ENCODE results near the gene TRPM7. TPM values are rescaled to one million over a fixed set of nuclear protein-coding genes. Genes with fewer than 3 reads are reported as not detected.

Gene TRPM7
- total RNA-seq, 2 donors from 2014 or later = 28.3 to 34.7 TPM

DNA sequence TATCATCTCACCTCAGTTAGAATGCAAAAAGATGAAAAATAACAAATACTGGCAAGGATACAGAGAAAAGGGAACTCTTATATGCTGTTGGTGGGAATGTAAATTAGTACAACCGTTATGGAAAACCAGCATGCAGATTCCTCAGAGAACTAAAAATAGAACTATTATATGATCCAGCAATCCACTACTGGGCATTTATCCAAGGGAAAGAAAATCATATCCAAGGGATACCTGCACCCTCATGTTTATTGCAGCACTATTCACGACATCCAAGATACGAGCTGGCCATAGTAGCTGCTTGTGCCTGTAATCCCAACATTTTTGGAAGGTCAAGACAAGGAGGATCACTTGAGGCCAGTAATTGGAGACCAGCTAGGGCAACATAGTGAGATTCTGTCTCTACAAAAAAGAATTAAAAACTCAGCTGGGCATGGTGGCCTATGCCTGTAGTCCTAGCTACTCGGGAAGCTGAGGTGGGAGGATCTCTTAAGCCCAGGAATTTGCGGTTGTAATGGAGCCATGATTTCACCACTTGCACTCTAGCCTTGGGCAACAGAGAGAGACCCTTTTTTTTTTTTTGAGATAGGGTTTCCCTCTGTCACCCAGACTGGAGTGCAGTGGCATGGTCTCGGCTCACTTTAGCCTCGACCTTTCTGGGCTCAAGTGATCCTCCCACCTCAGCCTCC is 166.7 kb downstream of the TRPM7 start:
- H3K9me3 ChIP-seq = no peaks in the 10 kb centered on the region
- intact Hi-C loops (cut with DNase I) = no loop called here
- DNase-seq = no peak
- H3K36me3 ChIP-seq = no peaks in the 10 kb centered on the region
- no peak overlapping the region for H3K4me3 ChIP-seq
- TF ChIP-seq, protein P1, sequence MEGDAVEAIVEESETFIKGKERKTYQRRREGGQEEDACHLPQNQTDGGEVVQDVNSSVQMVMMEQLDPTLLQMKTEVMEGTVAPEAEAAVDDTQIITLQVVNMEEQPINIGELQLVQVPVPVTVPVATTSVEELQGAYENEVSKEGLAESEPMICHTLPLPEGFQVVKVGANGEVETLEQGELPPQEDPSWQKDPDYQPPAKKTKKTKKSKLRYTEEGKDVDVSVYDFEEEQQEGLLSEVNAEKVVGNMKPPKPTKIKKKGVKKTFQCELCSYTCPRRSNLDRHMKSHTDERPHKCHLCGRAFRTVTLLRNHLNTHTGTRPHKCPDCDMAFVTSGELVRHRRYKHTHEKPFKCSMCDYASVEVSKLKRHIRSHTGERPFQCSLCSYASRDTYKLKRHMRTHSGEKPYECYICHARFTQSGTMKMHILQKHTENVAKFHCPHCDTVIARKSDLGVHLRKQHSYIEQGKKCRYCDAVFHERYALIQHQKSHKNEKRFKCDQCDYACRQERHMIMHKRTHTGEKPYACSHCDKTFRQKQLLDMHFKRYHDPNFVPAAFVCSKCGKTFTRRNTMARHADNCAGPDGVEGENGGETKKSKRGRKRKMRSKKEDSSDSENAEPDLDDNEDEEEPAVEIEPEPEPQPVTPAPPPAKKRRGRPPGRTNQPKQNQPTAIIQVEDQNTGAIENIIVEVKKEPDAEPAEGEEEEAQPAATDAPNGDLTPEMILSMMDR (IDR thresholded peaks at IDR 0.05) = no peak
- H3K9ac ChIP-seq (ENCODE audit: low read depth in 2 of 2, low read length in 2 of 2) = no peak overlapping the region
- no peaks in the 10 kb centered on the region for H3K4me1 ChIP-seq
- no peak overlapping the region for H3K27ac ChIP-seq
- no peaks in the 10 kb centered on the region for H3K27me3 ChIP-seq

GRCh38 chr15:50513001-50513400 is 173.6 kb downstream of the TRPM7 start:
- intact Hi-C loops (cut with DNase I) = no loop called here

More at GRCh38 chr15:50513001-50513400, 173.6 kb downstream of the TRPM7 start:
- no peak overlapping the region for H3K4me3 ChIP-seq
- TF ChIP-seq, protein P1 (IDR thresholded peaks at IDR 0.05) = no peak
- no peak overlapping the region for H3K27ac ChIP-seq
- DNase-seq = no peak
- H3K9me3 ChIP-seq = no peaks in the 10 kb centered on the region
- no peaks in the 10 kb centered on the region for H3K36me3 ChIP-seq
- H3K9ac ChIP-seq (ENCODE audit: low read depth in 2 of 2, low read length in 2 of 2) = no peak overlapping the region
- no peaks in the 10 kb centered on the region for H3K27me3 ChIP-seq
- H3K4me1 ChIP-seq = no peaks in the 10 kb centered on the region

Other genes starting within 250 kb of the TRPM7 start
- not detected for gene USP50, start 140.1 kb downstream of the TRPM7 start, total RNA-seq
- gene SPPL2A, start 78.9 kb upstream of the TRPM7 start, total RNA-seq = 100 to 1,000 TPM; 190 to 308 TPM
- 10 to 100 TPM in 1 of 2 donors, 1 to 10 TPM in 1; 9.7 to 11.7 TPM for gene AP4E1, start 221.9 kb upstream of the TRPM7 start, total RNA-seq